Upper lobe of left lung (tissue), 6 donors: Measurements from ENCODE around the gene SLC8B1. TPM values are rescaled to one million over a fixed set of nuclear protein-coding genes. Genes with fewer than 3 reads are reported as not detected.

Experiments
- ATAC-seq, 2 donors: fragments of 200-7000 bp; cut with Tn5 transposase; one replicate each; pipeline ENCODE4 v1.9.1; 2022; ENCODE audit warnings: mild to moderate bottlenecking in 2 of 2, moderate library complexity in 2 of 2; ENCODE audit not compliant: low FRiP score in 2 of 2
- DNase-seq, 2 donors: peaks; one replicate each; pipeline ENCODE4 v3.0.0-alpha.2; 2019 to 2020
- H3K27ac ChIP-seq, 4 donors: fragments of 200-600 bp; sonication (generic); one replicate each; pipeline ENCODE4 v1.5.1; 2016 to 2019
- H3K27me3 ChIP-seq, 4 donors: fragments of 200-600 bp; sonication (generic); one replicate each; pipeline ENCODE4 v1.5.1; 2017 to 2019
- H3K36me3 ChIP-seq, 4 donors: fragments of 200-600 bp; sonication (generic); one replicate each; pipeline ENCODE4 v1.5.1; 2016 to 2019
- H3K4me1 ChIP-seq, 4 donors: fragments of 200-600 bp; sonication (generic); one replicate each; pipeline ENCODE4 v1.5.1; 2018 to 2019
- H3K4me3 ChIP-seq, 4 donors: fragments of 200-600 bp; sonication (generic); one replicate each; pipeline ENCODE4 v1.5.1; 2017 to 2019; ENCODE audit warnings: mild to moderate bottlenecking in 2 of 4, moderate library complexity in 1 of 4
- H3K9me3 ChIP-seq, 4 donors: fragments of 200-600 bp; sonication (generic); one replicate each; pipeline ENCODE4 v1.5.1; 2018 to 2019
- EP300 ChIP-seq, 4 donors: sonication (generic); formaldehyde crosslinking; IDR thresholded peaks; one replicate each; pipeline ENCODE4 v1.5.1; 2017; ENCODE audit warnings: antibody characterized with exemption in 4 of 4, control low read depth in 2 of 4
- POLR2A ChIP-seq, 4 donors: fragments of 450-650 bp; IDR thresholded peaks; one replicate each; pipeline ENCODE4 v1.5.1; 2016 to 2017; ENCODE audit warnings: antibody characterized with exemption in 4 of 4, mild to moderate bottlenecking in 2 of 4
- POLR2AphosphoS5 ChIP-seq, 2 donors: sonication (generic); formaldehyde crosslinking; IDR thresholded peaks; one replicate each; pipeline ENCODE4 v1.5.1; 2017; ENCODE audit warnings: antibody characterized with exemption in 2 of 2
- WGBS, 2 donors: methylation state at CpG; one replicate each; pipeline ENCODE4 v1.1.5; 2017 to 2018; 5-methylcytosine and 5-hydroxymethylcytosine counted together
- total RNA-seq, 6 donors: library from RNA; depleted of rRNA in 4 of 6; stranded (reverse); fragments of >200 nt in 4 of 6; gene quantifications; one replicate each; pipeline versions ENCODE4 v1.1.0 to v1.2.1, GENCODE V29; 2016 to 2021
- TF ChIP-seq, protein P1 (sequence below), 6 experiments: fragments of 450-650 bp in 4 of 6; fragments of 200-600 bp in 2 of 6; sonication (generic) in 2 of 6; IDR thresholded peaks; one replicate each; pipeline ENCODE4 v1.5.1; 2016 to 2019; ENCODE audit warnings: antibody characterized with exemption in 6 of 6
- donor health status: DM: no; HTN: no; CAD: no; lungs with moderate emphysema.
- donor health status: DM: no; HTN: yes; CAD: no; lungs with severe emphysema.

SLC8B1 gene
- total RNA-seq, 6 donors from 2014 or later, result 35.9 to 189 (median 44.5) TPM

DNA sequence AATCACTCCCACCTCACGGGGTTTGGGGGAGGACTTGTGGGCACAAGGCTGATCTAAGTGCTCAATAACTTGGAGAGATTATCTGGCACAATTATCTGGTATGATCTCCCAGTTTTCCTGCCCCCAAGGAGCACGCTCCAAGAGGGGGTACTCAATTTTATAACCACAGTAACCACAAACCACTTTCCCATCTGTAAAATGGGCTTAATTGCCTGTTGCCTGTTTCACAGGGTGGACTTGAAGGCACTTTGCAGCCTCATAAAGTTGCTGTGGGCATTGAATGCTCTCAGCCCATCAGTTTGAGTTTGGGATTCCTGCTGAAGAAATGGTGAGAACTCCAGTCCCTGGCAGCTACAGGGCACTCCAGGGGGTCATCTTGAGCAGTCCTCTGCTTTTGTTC lies 4.4 kb downstream of the SLC8B1 start:
- Histone ChIP-seq H3K4me3 (no peak overlapping the region), H3K27ac (peak overlapping the region in 1 of 4 donors; percentile 33), H3K27me3 (no peaks in the 10 kb centered on the region), H3K36me3 (peaks cover 0 to 37% (median 13%) of the 10 kb centered on the region in 4 donors), H3K9me3 (no peaks in the 10 kb centered on the region), H3K4me1 (peaks cover 24 to 46% (median 33%) of the 10 kb centered on the region in 4 donors)
- WGBS, 2 donors, result 89 to 98% methylated on average over 2 of the region's 2 CpGs
- no peak for ATAC-seq
- TF ChIP-seq POLR2A (IDR thresholded peaks at IDR 0.05) (no peak), POLR2AphosphoS5 (IDR thresholded peaks at IDR 0.05) (no peak), EP300 (IDR thresholded peaks at IDR 0.05) (no peak)
- TF ChIP-seq, protein P1, sequence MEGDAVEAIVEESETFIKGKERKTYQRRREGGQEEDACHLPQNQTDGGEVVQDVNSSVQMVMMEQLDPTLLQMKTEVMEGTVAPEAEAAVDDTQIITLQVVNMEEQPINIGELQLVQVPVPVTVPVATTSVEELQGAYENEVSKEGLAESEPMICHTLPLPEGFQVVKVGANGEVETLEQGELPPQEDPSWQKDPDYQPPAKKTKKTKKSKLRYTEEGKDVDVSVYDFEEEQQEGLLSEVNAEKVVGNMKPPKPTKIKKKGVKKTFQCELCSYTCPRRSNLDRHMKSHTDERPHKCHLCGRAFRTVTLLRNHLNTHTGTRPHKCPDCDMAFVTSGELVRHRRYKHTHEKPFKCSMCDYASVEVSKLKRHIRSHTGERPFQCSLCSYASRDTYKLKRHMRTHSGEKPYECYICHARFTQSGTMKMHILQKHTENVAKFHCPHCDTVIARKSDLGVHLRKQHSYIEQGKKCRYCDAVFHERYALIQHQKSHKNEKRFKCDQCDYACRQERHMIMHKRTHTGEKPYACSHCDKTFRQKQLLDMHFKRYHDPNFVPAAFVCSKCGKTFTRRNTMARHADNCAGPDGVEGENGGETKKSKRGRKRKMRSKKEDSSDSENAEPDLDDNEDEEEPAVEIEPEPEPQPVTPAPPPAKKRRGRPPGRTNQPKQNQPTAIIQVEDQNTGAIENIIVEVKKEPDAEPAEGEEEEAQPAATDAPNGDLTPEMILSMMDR (IDR thresholded peaks at IDR 0.05), result no peak
- DNase-seq, result no peak

- DNase-seq (no peak), ATAC-seq (no peak)
- no peaks in the 10 kb centered on the region for H3K9me3 ChIP-seq
- no peaks in the 10 kb centered on the region for H3K27me3 ChIP-seq
- H3K27ac ChIP-seq, result peak overlapping the region in 2 of 4 donors; percentile 27 to 33
- H3K36me3 ChIP-seq, result peaks cover 0 to 37% (median 13%) of the 10 kb centered on the region in 4 donors
- TF ChIP-seq, protein P1 (IDR thresholded peaks at IDR 0.05), result no peak
- TF ChIP-seq EP300 (IDR thresholded peaks at IDR 0.05), result no peak
- no peak for TF ChIP-seq POLR2AphosphoS5 (IDR thresholded peaks at IDR 0.05)
- no peak for TF ChIP-seq POLR2A (IDR thresholded peaks at IDR 0.05)
- peaks cover 24 to 41% (median 29%) of the 10 kb centered on the region in 4 donors for H3K4me1 ChIP-seq
- no peak overlapping the region for H3K4me3 ChIP-seq
- 100% methylated on average over 1 of the region's 1 CpG for WGBS, 2 donors
Measured at GRCh38 chr12:113329791-113330417, 5.0 kb downstream of the SLC8B1 start.

DNA sequence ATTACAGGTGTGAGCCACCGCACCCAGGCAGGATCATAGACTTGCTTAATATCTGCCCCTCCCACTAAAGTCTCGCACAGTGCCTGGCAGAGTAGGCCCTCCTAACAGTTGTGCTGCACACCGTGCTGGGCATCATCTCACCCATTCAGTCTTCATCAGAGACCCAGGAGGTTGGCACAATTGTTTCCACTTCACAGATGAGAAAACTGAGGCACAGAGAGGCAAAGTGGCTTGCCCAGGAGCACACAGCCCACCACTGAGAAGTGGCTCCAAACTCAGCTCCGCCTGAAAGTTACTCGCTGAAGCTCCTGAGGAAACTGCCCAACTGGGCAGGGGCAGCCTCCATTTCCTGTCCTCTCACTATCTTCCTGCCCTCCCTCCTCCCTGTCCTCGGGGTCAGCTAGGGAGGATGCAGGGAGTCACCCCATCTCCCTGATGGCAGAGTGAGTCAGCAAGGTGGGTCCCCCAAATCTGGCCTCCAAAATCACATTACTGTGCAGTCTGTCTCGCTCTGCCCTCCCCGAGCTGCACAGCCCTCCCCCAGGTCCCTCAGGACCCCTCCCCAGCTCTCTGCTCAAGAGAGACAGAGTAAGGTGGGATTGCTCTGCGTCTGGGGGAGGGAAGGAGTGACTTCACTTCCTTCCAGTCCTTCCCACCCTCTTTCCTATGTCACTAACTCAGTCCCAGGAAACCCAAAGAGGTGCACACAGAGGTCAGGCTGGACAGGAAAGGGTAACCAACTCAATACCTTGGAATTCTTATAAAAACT lies 5.7 kb downstream of the SLC8B1 start:
- H3K9me3 ChIP-seq, result no peaks in the 10 kb centered on the region
- H3K27ac ChIP-seq, result peak overlapping the region in 2 of 4 donors; percentile 27 to 33
- 75 to 78% methylated on average over 9 of the region's 9 CpGs for WGBS, 2 donors
- DNase-seq, result no peak
- no peaks in the 10 kb centered on the region for H3K27me3 ChIP-seq
- ATAC-seq, result no peak
- no peak overlapping the region for H3K4me3 ChIP-seq
- peaks cover 24 to 37% (median 27%) of the 10 kb centered on the region in 4 donors for H3K4me1 ChIP-seq
- TF ChIP-seq POLR2AphosphoS5 (IDR thresholded peaks at IDR 0.05) (no peak), EP300 (IDR thresholded peaks at IDR 0.05) (no peak)
- peaks cover 0 to 37% (median 13%) of the 10 kb centered on the region in 4 donors for H3K36me3 ChIP-seq

DNA sequence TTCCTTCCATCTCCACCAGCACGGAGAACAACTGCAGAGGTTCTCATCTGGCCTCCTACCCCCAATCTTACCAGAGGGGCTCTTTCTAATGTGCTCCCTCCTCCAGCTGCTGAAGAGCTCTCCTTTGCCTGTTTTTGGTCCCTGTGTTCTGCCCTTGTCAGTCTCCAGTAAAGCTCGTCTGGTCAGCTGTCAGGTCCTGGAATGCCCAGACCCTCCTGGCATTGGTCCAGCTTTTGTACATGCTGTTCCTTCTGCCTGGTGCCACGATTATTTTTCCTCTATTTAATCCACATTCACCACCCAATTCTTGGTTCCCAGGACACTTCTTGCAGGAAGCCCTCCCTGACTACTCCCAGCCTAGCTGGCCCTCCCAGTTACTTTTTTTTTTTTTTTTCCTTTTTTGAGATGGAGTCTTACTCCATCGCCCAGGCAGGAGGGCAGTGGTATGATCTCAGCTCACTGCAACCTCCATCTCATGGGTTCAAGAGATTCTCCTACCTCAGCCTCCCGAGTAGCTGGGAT lies 6.5 kb downstream of the SLC8B1 start:
- H3K4me3 ChIP-seq, result no peak overlapping the region
- TF ChIP-seq POLR2AphosphoS5 (IDR thresholded peaks at IDR 0.05), result no peak
- TF ChIP-seq EP300 (IDR thresholded peaks at IDR 0.05), result no peak
- TF ChIP-seq, protein P1 (IDR thresholded peaks at IDR 0.05), result no peak
- no peak for TF ChIP-seq POLR2A (IDR thresholded peaks at IDR 0.05)
- H3K4me1 ChIP-seq, result peaks cover 18 to 29% (median 19%) of the 10 kb centered on the region in 4 donors
- no peaks in the 10 kb centered on the region for H3K27me3 ChIP-seq
- peaks cover 0 to 37% (median 13%) of the 10 kb centered on the region in 4 donors for H3K36me3 ChIP-seq
- H3K9me3 ChIP-seq, result no peaks in the 10 kb centered on the region
- 83 to 88% methylated on average over 5 of the region's 5 CpGs for WGBS, 2 donors
- no peak for ATAC-seq
- H3K27ac ChIP-seq, result no peak overlapping the region
- no peak for DNase-seq

DNA sequence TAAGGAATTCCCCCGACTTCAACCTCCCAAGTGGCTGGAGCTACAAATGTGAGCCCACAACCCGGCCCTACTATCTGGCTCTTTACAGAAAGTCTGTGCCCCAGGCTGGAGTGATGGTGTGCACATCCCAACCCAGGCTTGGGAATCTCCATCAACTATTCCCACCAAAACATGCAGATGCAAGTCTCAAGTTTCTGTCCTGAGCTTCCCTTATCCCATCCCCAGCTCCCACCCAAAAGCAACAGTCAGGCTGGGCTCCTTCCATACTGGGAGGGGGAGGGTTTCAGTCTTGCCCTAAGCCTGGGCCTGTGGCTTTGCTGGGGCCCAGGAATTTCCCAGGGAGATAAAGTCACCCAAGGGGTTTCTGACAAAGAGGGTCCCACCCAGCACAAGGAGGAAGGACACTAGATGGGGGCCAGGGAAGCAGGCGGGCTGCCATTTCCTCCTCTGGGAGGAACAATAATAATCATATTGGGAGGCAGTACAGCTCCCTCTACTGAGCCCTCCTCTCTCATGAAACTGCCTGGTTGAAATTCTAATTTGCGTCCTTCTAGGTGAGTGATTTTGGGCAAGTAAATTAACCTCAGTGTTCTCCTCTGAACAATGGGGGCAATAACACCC lies 8.0 kb downstream of the SLC8B1 start:
- TF ChIP-seq POLR2AphosphoS5 (IDR thresholded peaks at IDR 0.05), result no peak
- TF ChIP-seq, protein P1 (IDR thresholded peaks at IDR 0.05), result no peak
- TF ChIP-seq EP300 (IDR thresholded peaks at IDR 0.05), result no peak
- no peak for TF ChIP-seq POLR2A (IDR thresholded peaks at IDR 0.05)
- Histone ChIP-seq H3K4me1 (peaks cover 9 to 24% (median 10%) of the 10 kb centered on the region in 4 donors), H3K36me3 (peaks cover 0 to 27% (median 11%) of the 10 kb centered on the region in 4 donors), H3K9me3 (no peaks in the 10 kb centered on the region), H3K27me3 (no peaks in the 10 kb centered on the region), H3K4me3 (no peak overlapping the region), H3K27ac (peak overlapping the region in 3 of 4 donors; percentile 18 to 28 (median 27))
- no peak for ATAC-seq
- no peak for DNase-seq
- 67 to 69% methylated on average over 4 of the region's 4 CpGs for WGBS, 2 donors
